IMR-90 (cell line): ENCODE data around the gene CXCR6.
A peak's percentile ranks its signal among the peaks of the same experiment; 100 is the strongest.

ENCODE experiments used
- BHLHE40 ChIP-seq: fragments of 150-350 bp; IDR thresholded peaks from 2 replicates; pipeline ENCODE4 v1.6.1; 2016; ENCODE audit warnings: mild to moderate bottlenecking, low read depth, low read length
- CEBPB ChIP-seq: IDR thresholded peaks from 2 replicates; pipeline ENCODE4 v1.6.1; 2012; ENCODE audit warnings: low read depth, low read length, improper control_type of control experiment
- FOS ChIP-seq: fragments of 150-350 bp; IDR thresholded peaks from 2 replicates; pipeline ENCODE4 v1.6.1; 2016; ENCODE audit warnings: low read depth, low read length
- MAFK ChIP-seq: IDR thresholded peaks from 2 replicates; pipeline ENCODE4 v1.6.1; 2012; ENCODE audit warnings: low read depth, low read length, improper control_type of control experiment
- MAZ ChIP-seq: IDR thresholded peaks from 2 replicates; pipeline ENCODE4 v1.6.1; 2012; ENCODE audit warnings: low read depth, mild to moderate bottlenecking, low read length, improper control_type of control experiment, moderate library complexity, borderline replicate concordance
- POLR2A ChIP-seq: IDR thresholded peaks from 2 replicates; pipeline ENCODE4 v1.6.1; 2012; ENCODE audit warnings: mild to moderate bottlenecking, low read depth, low read length
- RAD21 ChIP-seq: IDR thresholded peaks from 2 replicates; pipeline ENCODE4 v1.6.1; 2012; ENCODE audit warnings: low read length, improper control_type of control experiment
- RCOR1 ChIP-seq: IDR thresholded peaks from 2 replicates; pipeline ENCODE4 v1.6.1; 2012; ENCODE audit warnings: mild to moderate bottlenecking, low read length, improper control_type of control experiment; ENCODE audit not compliant: insufficient replicate concordance
- RFX5 ChIP-seq: IDR thresholded peaks from 2 replicates; pipeline ENCODE4 v1.8.0; 2012; ENCODE audit warnings: low read depth, mild to moderate bottlenecking, low read length, moderate library complexity
- TF ChIP-seq, protein P1 (sequence below): conservative IDR thresholded peaks from 2 replicates; pipeline ENCODE4 v1.5.1; 2012; ENCODE audit warnings: mild to moderate bottlenecking, low read depth, low read length, improper control_type of control experiment
- TF ChIP-seq, protein P2 (sequence below): fragments of 150-350 bp; IDR thresholded peaks from 2 replicates; pipeline ENCODE4 v1.6.1; 2016; ENCODE audit warnings: low read depth, mild to moderate bottlenecking, low read length, moderate library complexity, borderline replicate concordance

DNA sequence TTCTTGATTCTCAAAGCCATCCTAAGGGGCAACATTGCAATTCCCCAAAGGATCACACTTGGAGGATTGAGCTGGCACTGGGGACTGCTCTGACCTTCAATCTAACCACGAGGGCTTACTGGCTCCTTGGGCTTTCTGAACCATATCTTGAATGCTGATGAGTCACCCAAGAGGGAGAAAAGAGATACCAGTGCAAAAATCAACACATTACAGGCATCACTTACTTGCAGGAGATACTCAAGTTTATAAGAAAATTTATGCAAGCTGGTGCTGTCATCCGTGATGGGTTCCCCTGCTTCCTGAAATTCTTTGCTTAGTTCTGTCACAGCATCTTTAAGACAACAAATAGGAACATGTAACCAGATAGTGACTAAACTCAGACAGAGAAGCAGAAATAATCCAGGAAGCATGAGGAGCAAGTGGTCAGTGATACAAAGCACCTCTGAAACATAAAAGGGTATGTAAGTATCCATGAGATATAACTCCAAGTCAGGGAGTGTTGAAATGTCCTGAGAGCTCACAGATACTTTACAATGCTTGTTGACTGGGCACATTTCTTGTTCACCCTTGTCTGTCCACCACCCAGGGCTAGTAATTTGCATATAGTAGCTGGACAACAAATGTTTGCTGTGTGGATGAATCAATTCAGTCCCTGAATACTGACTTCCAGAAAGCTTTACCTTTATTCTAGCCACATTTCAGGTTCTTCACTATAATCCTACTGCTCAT, 38.2 kb downstream of the CXCR6 start:
- TF ChIP-seq POLR2A: no peak
- no peak for TF ChIP-seq RCOR1
- peak; percentile 84 for TF ChIP-seq FOS
- TF ChIP-seq, protein P1, sequence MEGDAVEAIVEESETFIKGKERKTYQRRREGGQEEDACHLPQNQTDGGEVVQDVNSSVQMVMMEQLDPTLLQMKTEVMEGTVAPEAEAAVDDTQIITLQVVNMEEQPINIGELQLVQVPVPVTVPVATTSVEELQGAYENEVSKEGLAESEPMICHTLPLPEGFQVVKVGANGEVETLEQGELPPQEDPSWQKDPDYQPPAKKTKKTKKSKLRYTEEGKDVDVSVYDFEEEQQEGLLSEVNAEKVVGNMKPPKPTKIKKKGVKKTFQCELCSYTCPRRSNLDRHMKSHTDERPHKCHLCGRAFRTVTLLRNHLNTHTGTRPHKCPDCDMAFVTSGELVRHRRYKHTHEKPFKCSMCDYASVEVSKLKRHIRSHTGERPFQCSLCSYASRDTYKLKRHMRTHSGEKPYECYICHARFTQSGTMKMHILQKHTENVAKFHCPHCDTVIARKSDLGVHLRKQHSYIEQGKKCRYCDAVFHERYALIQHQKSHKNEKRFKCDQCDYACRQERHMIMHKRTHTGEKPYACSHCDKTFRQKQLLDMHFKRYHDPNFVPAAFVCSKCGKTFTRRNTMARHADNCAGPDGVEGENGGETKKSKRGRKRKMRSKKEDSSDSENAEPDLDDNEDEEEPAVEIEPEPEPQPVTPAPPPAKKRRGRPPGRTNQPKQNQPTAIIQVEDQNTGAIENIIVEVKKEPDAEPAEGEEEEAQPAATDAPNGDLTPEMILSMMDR: no peak
- no peak for TF ChIP-seq RAD21
- no peak for TF ChIP-seq CEBPB
- TF ChIP-seq BHLHE40: peak; percentile 47; the same call in 1 of the 2 replicates
- no peak for TF ChIP-seq RFX5
- TF ChIP-seq MAZ: no peak
- TF ChIP-seq, protein P2, sequence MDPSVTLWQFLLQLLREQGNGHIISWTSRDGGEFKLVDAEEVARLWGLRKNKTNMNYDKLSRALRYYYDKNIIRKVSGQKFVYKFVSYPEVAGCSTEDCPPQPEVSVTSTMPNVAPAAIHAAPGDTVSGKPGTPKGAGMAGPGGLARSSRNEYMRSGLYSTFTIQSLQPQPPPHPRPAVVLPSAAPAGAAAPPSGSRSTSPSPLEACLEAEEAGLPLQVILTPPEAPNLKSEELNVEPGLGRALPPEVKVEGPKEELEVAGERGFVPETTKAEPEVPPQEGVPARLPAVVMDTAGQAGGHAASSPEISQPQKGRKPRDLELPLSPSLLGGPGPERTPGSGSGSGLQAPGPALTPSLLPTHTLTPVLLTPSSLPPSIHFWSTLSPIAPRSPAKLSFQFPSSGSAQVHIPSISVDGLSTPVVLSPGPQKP: no peak
- TF ChIP-seq MAFK: no peak
